SU-DHL-6 (cell line): ENCODE results near the gene MAPK14.

Experiments used
- CTCF ChIP-seq: fragments of 200-600 bp; sonication (generic); IDR thresholded peaks from one replicate; pipeline ENCODE4 v1.5.1; 2017; ENCODE audit warnings: antibody characterized with exemption, mild to moderate bottlenecking, low read length, moderate library complexity; ENCODE audit not compliant: insufficient read depth, poor library complexity, severe bottlenecking
- EZH2phosphoT487 ChIP-seq: fragments of 200-600 bp; sonication (generic), shearing (Covaris generic); conservative IDR thresholded peaks from 2 replicates; pipeline ENCODE4 v1.6.1; 2018; ENCODE audit warnings: mild to moderate bottlenecking, antibody characterized with exemption, low read length, moderate library complexity, mixed read lengths

- no peak for TF ChIP-seq CTCF
- no peak for TF ChIP-seq EZH2phosphoT487
Measured at GRCh38 chr6:36141961-36142360, 114.4 kb downstream of the MAPK14 start.
